ENCODE results near the gene MIR17HG.

The MIR17HG gene

DNA sequence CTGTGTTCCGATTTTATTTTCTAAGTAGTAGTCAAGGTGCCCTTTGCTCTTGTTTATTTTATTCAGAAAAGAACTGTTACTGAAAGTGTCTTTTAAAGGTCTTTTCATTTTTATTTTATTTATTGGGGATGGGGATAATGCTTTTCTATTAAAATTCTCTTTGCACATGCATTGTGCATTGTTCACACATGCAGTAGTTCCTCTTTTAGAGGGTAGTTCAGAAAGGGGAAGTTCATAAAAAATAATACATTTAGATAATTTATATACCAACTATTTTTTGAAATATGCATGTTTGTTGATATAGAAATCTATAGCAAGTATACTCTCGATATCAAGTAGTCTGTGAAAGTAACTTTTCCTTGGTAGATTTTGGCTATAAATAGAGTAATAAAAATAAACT lies 54.4 kb downstream of the MIR17HG start:
- ChIA-PET CTCF (no interaction called here), POLR2A (ENCODE audit: low non-redundant PET) (no interaction called here)
- TF ChIP-seq, protein P1, sequence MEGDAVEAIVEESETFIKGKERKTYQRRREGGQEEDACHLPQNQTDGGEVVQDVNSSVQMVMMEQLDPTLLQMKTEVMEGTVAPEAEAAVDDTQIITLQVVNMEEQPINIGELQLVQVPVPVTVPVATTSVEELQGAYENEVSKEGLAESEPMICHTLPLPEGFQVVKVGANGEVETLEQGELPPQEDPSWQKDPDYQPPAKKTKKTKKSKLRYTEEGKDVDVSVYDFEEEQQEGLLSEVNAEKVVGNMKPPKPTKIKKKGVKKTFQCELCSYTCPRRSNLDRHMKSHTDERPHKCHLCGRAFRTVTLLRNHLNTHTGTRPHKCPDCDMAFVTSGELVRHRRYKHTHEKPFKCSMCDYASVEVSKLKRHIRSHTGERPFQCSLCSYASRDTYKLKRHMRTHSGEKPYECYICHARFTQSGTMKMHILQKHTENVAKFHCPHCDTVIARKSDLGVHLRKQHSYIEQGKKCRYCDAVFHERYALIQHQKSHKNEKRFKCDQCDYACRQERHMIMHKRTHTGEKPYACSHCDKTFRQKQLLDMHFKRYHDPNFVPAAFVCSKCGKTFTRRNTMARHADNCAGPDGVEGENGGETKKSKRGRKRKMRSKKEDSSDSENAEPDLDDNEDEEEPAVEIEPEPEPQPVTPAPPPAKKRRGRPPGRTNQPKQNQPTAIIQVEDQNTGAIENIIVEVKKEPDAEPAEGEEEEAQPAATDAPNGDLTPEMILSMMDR (conservative IDR thresholded peaks at IDR 0.05; ENCODE audit: low read depth): no peak
- no peak overlapping the region for H3K27ac ChIP-seq
- no peak for DNase-seq (ENCODE audit: low spot score)
